GM12878 (cell line): ENCODE measurements around the gene AMBRA1.

ENCODE experiments used
- ATF2 ChIP-seq: IDR thresholded peaks from 2 replicates; pipeline ENCODE4 v1.6.1; 2012; ENCODE audit warnings: low read length, inconsistent platforms
- CREB1 ChIP-seq: IDR thresholded peaks from 2 replicates; pipeline ENCODE4 v1.6.1; 2012; ENCODE audit warnings: low read depth, mild to moderate bottlenecking, inconsistent platforms
- CTCF ChIP-seq, 3 experiments: IDR thresholded peaks in 2 of 3; conservative IDR thresholded peaks in 1 of 3; 2 replicates each; pipeline ENCODE4 v1.5.1; 2011; ENCODE audit warnings: low read depth in 3 of 3, low read length in 3 of 3, mild to moderate bottlenecking in 3 of 3, control low read depth in 2 of 3, moderate library complexity in 2 of 3, inconsistent platforms in 1 of 3, mixed read lengths in 1 of 3; ENCODE audit not compliant: control insufficient read depth in 2 of 3, insufficient read depth in 1 of 3; ENCODE audit errors: extremely low read depth in 1 of 3
- FOXK2 ChIP-seq: fragments of 450-650 bp; IDR thresholded peaks from 2 replicates; pipeline ENCODE4 v1.6.1; 2017; ENCODE audit warnings: mild to moderate bottlenecking, moderate library complexity
- HDAC2 ChIP-seq: fragments of 200-600 bp; sonication (generic); IDR thresholded peaks from 2 replicates; pipeline ENCODE4 v1.6.1; 2017
- JUNB ChIP-seq: IDR thresholded peaks from 2 replicates; pipeline ENCODE4 v1.6.1; 2016; ENCODE audit warnings: antibody characterized with exemption, mild to moderate bottlenecking
- JUND ChIP-seq: IDR thresholded peaks from 2 replicates; pipeline ENCODE4 v1.6.1; 2012; ENCODE audit warnings: low read depth, mild to moderate bottlenecking, low read length, improper control_type of control experiment, moderate library complexity
- KDM1A ChIP-seq: fragments of 200-600 bp; sonication (generic); IDR thresholded peaks from 2 replicates; pipeline ENCODE4 v1.6.1; 2016; ENCODE audit warnings: borderline replicate concordance
- MYB ChIP-seq: fragments of 150-350 bp; IDR thresholded peaks from 2 replicates; pipeline ENCODE4 v1.6.1; 2014; ENCODE audit warnings: mild to moderate bottlenecking, low read depth, low read length, borderline replicate concordance
- PML ChIP-seq: IDR thresholded peaks from 2 replicates; pipeline ENCODE4 v1.6.1; 2012; ENCODE audit warnings: low read length, inconsistent platforms
- POU2F2 ChIP-seq: IDR thresholded peaks from 3 replicates; pipeline ENCODE4 v1.6.1; 2011; ENCODE audit warnings: low read depth, mild to moderate bottlenecking, low read length, borderline replicate concordance
- SUPT20H ChIP-seq: IDR thresholded peaks from 2 replicates; pipeline ENCODE4 v1.6.1; 2011; ENCODE audit warnings: low read depth, mild to moderate bottlenecking, low read length, moderate library complexity, borderline replicate concordance; ENCODE audit not compliant: control insufficient read depth
- TCF12 ChIP-seq: IDR thresholded peaks from 2 replicates; pipeline ENCODE4 v1.6.1; 2011; ENCODE audit warnings: low read depth, mild to moderate bottlenecking, low read length
- USF2 ChIP-seq: IDR thresholded peaks from 2 replicates; pipeline ENCODE4 v1.6.1; 2011; ENCODE audit warnings: low read depth, low read length, improper control_type of control experiment, borderline replicate concordance

GRCh38 chr11:46455834-46456233, 138.0 kb downstream of the AMBRA1 start:
- no peak for TF ChIP-seq SUPT20H
- no peak for TF ChIP-seq MYB
- TF ChIP-seq TCF12: no peak
- TF ChIP-seq CTCF (IDR thresholded peaks at IDR 0.05 in 2 of 3, conservative IDR thresholded peaks at IDR 0.05 in 1 of 3; ENCODE audit: control insufficient read depth in 2 of 3, extremely low read depth in 1 of 3, insufficient read depth in 1 of 3, low read depth in 3 of 3, low read length in 3 of 3): no peak
- TF ChIP-seq ATF2: no peak
- no peak for TF ChIP-seq FOXK2
- no peak for TF ChIP-seq POU2F2
- no peak for TF ChIP-seq USF2
- no peak for TF ChIP-seq JUNB
- TF ChIP-seq PML: no peak
- no peak for TF ChIP-seq CREB1
- TF ChIP-seq JUND: no peak
- no peak for TF ChIP-seq KDM1A
- no peak for TF ChIP-seq HDAC2
